Osteocyte (in vitro differentiated cells): ENCODE results near the gene MYLIP. TPM values are rescaled to one million over a fixed set of nuclear protein-coding genes. Genes with fewer than 3 reads are reported as not detected.

Source experiments
- DNase-seq: peaks from one replicate; pipeline ENCODE4 v3.0.0; 2021; ENCODE audit warnings: mixed read lengths; ENCODE audit not compliant: unreplicated experiment; ENCODE audit errors: extremely low spot score
- H3K27ac Mint-ChIP-seq: one replicate; pipeline ENCODE4 v1.8.0; 2021; ENCODE audit warnings: mild to moderate bottlenecking, mixed read lengths; ENCODE audit not compliant: unreplicated experiment
- H3K27me3 Mint-ChIP-seq: one replicate; pipeline ENCODE4 v1.8.0; 2021; ENCODE audit warnings: mixed read lengths; ENCODE audit not compliant: unreplicated experiment
- H3K36me3 Mint-ChIP-seq: one replicate; pipeline ENCODE4 v1.8.0; 2021; ENCODE audit warnings: mixed read lengths; ENCODE audit not compliant: unreplicated experiment
- H3K4me1 Mint-ChIP-seq: one replicate; pipeline ENCODE4 v1.8.0; 2021; ENCODE audit warnings: mixed read lengths; ENCODE audit not compliant: unreplicated experiment
- H3K4me3 Mint-ChIP-seq: one replicate; pipeline ENCODE4 v1.8.0; 2021; ENCODE audit warnings: mild to moderate bottlenecking, moderate library complexity, mixed read lengths; ENCODE audit not compliant: unreplicated experiment
- H3K9me3 Mint-ChIP-seq: one replicate; pipeline ENCODE4 v1.8.0; 2021; ENCODE audit warnings: mixed read lengths; ENCODE audit not compliant: unreplicated experiment
- total RNA-seq: library from RNA; stranded (reverse); gene quantifications from 2 replicates; pipeline ENCODE4 v1.2.1, GENCODE V29; 2021
- TF ChIP-seq, protein P1 (sequence below): fragments of 200-600 bp; sonication (generic); IDR thresholded peaks from 2 replicates; pipeline ENCODE4 v1.5.0; 2021; ENCODE audit warnings: antibody characterized with exemption, mild to moderate bottlenecking, moderate library complexity

Gene MYLIP
- total RNA-seq, 1 donor from 2014 or later: 58.5 TPM

DNA sequence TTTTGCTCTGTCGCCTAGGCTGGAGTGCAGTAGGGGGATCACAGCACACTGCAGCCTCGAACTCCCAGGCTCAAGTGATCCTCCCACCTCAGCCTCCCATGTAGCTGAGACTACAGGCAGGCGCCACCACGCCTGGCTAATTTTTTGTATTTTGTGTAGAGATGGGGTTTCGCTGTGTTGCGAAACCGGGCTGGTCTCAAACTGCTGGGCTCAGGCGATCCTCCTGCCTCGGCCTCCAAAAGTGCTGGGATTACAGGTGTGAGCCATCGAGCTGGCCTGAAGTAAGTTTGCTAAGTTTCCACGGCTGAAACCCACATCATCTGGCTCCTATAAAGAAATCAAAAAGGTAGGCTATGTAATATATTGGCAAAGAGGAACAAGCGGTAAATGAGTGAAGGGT, 1.4 kb upstream of the MYLIP start:
- DNase-seq: no peak
- H3K4me3 Mint-ChIP-seq: no peak overlapping the region
- peaks cover 14% of the 10 kb centered on the region for H3K36me3 Mint-ChIP-seq
- TF ChIP-seq, protein P1, sequence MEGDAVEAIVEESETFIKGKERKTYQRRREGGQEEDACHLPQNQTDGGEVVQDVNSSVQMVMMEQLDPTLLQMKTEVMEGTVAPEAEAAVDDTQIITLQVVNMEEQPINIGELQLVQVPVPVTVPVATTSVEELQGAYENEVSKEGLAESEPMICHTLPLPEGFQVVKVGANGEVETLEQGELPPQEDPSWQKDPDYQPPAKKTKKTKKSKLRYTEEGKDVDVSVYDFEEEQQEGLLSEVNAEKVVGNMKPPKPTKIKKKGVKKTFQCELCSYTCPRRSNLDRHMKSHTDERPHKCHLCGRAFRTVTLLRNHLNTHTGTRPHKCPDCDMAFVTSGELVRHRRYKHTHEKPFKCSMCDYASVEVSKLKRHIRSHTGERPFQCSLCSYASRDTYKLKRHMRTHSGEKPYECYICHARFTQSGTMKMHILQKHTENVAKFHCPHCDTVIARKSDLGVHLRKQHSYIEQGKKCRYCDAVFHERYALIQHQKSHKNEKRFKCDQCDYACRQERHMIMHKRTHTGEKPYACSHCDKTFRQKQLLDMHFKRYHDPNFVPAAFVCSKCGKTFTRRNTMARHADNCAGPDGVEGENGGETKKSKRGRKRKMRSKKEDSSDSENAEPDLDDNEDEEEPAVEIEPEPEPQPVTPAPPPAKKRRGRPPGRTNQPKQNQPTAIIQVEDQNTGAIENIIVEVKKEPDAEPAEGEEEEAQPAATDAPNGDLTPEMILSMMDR: no peak
- H3K27me3 Mint-ChIP-seq: peaks cover 20% of the 10 kb centered on the region
- peaks cover 16% of the 10 kb centered on the region for H3K4me1 Mint-ChIP-seq
- H3K9me3 Mint-ChIP-seq: no peaks in the 10 kb centered on the region
- H3K27ac Mint-ChIP-seq: no peak overlapping the region

DNA sequence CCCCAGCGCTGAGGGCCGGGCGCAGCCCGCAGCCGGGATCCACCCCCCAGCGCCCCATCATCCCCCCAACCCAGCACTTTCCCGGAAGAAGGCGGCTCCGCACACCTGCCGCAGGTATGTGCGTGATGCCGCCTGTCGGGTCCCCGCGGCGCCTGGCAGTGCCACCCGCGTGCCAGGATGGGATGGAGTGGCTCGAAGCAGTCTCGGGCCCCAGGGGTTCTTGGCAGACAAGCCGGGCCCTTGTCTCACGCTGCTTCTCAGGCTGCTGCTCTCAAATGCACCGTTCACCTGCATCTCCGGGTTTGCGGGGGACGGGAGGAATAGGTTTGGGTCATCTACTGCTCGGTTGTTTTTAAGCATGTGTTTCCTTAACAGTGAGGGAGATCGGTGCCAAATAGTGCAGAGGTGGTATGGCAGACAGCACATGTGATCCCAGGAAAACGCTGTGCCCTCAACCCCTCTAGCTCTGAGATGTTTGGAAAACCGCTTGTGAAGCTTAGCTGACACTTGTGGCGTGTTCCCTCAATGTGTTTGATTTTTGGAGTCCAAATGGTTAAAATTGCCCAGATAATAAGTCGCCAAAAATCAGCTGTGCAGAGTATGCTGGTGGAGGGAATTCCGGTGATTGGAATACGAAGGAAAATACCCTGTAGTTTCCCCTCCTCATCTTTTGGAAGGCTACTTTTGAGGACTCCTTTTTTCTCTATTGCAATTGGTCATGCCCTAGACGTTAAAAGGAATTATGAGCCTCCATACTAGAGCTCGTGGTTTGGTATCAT, 926 bp downstream of the MYLIP start:
- Mint-ChIP-seq H3K27me3 (peaks cover 4% of the 10 kb centered on the region), H3K27ac (peak overlapping the region; percentile 89), H3K36me3 (peaks cover 29% of the 10 kb centered on the region), H3K4me3 (peak overlapping the region; percentile 93), H3K9me3 (no peaks in the 10 kb centered on the region), H3K4me1 (peaks cover 39% of the 10 kb centered on the region)
- TF ChIP-seq, protein P1: no peak
- DNase-seq: no peak

DNA sequence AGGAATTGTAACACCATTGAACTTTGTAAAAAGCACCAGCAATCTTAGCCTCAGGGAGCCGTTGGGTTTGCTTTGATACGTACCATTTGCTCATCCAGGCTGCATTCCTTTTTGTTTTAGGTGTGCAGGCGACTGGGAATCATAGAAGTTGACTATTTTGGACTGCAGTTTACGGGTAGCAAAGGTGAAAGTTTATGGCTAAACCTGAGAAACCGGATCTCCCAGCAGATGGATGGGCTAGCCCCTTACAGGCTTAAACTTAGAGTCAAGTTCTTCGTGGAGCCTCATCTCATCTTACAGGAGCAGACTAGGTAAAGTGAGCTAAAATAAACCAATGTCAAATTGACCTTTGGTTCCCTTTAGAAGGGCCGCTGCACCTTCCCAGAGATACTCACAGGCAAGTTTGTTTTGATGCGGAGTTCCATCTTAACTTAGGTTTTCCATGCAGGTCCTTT, 1.6 kb downstream of the MYLIP start:
- Mint-ChIP-seq H3K4me3 (peak overlapping the region; percentile 93), H3K36me3 (peaks cover 29% of the 10 kb centered on the region), H3K4me1 (peaks cover 45% of the 10 kb centered on the region), H3K9me3 (no peaks in the 10 kb centered on the region), H3K27me3 (peaks cover 4% of the 10 kb centered on the region), H3K27ac (peak overlapping the region; percentile 89)
- TF ChIP-seq, protein P1: no peak
- DNase-seq: no peak

DNA sequence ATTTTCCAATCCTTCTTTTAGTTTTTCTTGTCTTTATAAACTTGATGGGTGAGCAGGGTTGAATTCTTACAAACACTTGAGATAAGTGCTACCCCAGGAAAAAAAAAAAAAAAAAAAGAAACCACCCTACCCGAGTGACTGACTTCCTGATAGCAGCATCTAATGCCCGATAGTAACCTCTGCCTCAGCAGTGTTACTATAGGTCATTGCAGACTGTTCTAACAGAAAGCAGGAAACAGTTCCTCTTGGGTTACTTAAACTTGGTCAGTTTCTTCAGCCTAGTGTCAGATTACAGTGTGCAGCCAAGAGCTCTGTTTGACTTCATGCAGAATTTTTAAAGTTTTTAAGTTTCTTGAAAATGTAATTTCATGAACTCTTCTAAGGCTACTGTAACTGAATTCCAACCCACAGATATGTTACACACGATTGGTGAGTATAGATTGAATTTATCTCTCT, 2.1 kb downstream of the MYLIP start:
- peak overlapping the region; percentile 93 for H3K4me3 Mint-ChIP-seq
- H3K27ac Mint-ChIP-seq: peak overlapping the region; percentile 89
- no peak for DNase-seq
- H3K9me3 Mint-ChIP-seq: no peaks in the 10 kb centered on the region
- H3K27me3 Mint-ChIP-seq: peaks cover 4% of the 10 kb centered on the region
- peaks cover 48% of the 10 kb centered on the region for H3K4me1 Mint-ChIP-seq
- H3K36me3 Mint-ChIP-seq: peaks cover 31% of the 10 kb centered on the region
- TF ChIP-seq, protein P1: no peak

DNA sequence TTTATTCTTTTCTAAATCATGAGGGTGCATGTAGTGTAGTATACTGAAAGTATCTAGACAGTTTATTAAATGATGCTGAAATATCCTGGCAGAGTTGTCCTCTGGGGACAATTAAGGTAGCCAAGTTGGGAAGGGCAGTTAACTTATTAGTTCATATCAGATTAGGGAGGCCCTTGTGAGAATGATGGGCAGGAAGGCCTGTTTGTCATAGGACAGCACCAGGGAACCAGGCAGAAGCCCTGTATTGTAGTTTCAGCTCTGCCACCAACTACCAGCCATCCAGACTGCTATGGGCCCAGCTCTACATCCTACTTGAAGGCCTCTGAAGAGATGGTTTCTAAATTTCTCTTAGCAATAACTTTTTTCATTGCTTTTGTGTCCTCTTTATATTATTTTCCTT, 4.0 kb downstream of the MYLIP start:
- peak overlapping the region; percentile 40 for H3K27ac Mint-ChIP-seq
- H3K4me3 Mint-ChIP-seq: peak overlapping the region; percentile 93
- peaks cover 66% of the 10 kb centered on the region for H3K4me1 Mint-ChIP-seq

More for the DNA sequence above, 4.0 kb downstream of the MYLIP start:
- TF ChIP-seq, protein P1: no peak
- no peak for DNase-seq
- peaks cover 36% of the 10 kb centered on the region for H3K36me3 Mint-ChIP-seq
- no peaks in the 10 kb centered on the region for H3K27me3 Mint-ChIP-seq
- H3K9me3 Mint-ChIP-seq: no peaks in the 10 kb centered on the region
